HG02970 (cell line): ENCODE results near the gene MIB2.

Experiments
- ATAC-seq: cut with Tn5 transposase; IDR thresholded peaks from one replicate; pipeline ENCODE4 v1.9.1; 2021; ENCODE audit warnings: mild to moderate bottlenecking, moderate library complexity, moderate number of reproducible peaks; ENCODE audit not compliant: unreplicated experiment, low FRiP score

MIB2 gene

GRCh38 chr1:1597275-1597930 lies 17.9 kb upstream of the MIB2 start:
- no peak for ATAC-seq

- no peak for ATAC-seq
Observed at GRCh38 chr1:1598051-1598719, 17.1 kb upstream of the MIB2 start.

- no peak for ATAC-seq
Observed at GRCh38 chr1:1598720-1599029, 16.6 kb upstream of the MIB2 start.

- no peak for ATAC-seq
Observed at GRCh38 chr1:1599030-1599934, 16.0 kb upstream of the MIB2 start.

- no peak for ATAC-seq
Observed at GRCh38 chr1:1599935-1600860, 15.1 kb upstream of the MIB2 start, which contains the start of gene FNDC10. TSS of gene FNDC10 (minus strand) at chr1:1600135. CDS start at chr1:1600015, 120 bp downstream.

- ATAC-seq = no peak
Observed at GRCh38 chr1:1600861-1601563, 14.3 kb upstream of the MIB2 start.

- no peak for ATAC-seq
Observed at GRCh38 chr1:1601564-1602303, 13.6 kb upstream of the MIB2 start.

- ATAC-seq = no peak
Observed at GRCh38 chr1:1602304-1602967, 12.9 kb upstream of the MIB2 start.

- ATAC-seq = no peak
Observed at GRCh38 chr1:1602968-1603506, 12.3 kb upstream of the MIB2 start.

GRCh38 chr1:1603671-1604373 lies 11.5 kb upstream of the MIB2 start:
- ATAC-seq = no peak

GRCh38 chr1:1604374-1605033 lies 10.8 kb upstream of the MIB2 start:
- ATAC-seq = no peak

- no peak for ATAC-seq
Observed at GRCh38 chr1:1605034-1605591, 10.2 kb upstream of the MIB2 start.

- no peak for ATAC-seq
Observed at GRCh38 chr1:1605724-1606123, 9.6 kb upstream of the MIB2 start.

- ATAC-seq = no peak
Observed at GRCh38 chr1:1606232-1606631, 9.1 kb upstream of the MIB2 start.

GRCh38 chr1:1609822-1610485 lies 5.3 kb upstream of the MIB2 start:
- ATAC-seq = no peak

GRCh38 chr1:1610796-1611195 lies 4.5 kb upstream of the MIB2 start:
- ATAC-seq = no peak

GRCh38 chr1:1612104-1612400 lies 3.2 kb upstream of the MIB2 start:
- ATAC-seq = no peak
